ENCODE measurements around the gene ECEL1. TPM values are rescaled to one million over a fixed set of nuclear protein-coding genes. Genes with fewer than 3 reads are reported as not detected.

The ECEL1 gene
- total and polyA plus RNA-seq, 2 experiments from 2014 or later = 6.7 to 17.5 TPM

DNA sequence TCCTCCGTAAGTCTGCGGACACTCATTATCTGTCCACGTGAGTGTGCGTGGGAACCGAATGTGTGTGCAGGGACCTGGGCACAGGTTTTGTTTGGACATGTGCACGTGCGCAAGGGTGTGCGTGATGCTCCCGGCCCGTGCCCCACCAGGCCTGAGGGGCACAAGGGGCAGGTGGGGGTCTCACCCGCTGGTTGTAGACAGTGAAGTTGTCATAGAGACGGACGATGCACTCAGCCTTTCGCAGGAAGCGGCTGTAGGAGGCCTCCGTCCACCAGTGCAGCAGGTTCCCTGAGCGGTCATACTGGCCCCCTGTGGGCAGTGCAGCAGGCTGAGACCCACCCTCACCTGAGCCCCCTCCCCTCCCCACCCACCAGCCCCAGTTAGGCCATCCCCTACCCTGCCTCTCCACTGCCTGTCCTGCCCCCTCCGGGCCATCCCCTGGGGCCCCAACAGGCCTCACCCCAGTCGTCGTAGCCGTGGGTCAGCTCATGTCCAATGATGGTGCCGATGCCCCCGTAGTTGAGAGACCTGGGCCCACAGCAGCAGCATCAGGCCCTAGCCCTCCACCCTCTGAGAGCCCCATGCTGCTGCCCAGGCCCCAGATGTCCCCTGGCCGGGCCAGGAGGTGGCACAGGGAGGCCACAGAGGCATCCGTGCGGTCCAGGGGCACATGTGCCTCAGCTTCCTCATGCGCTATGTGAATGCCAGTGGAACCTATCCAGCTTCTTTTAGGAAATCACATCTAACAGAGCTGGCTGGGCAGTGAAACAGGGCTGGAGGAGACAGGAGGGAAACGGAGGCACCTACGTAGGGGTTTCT is 6.1 kb downstream of the ECEL1 start:
- no peaks in the 10 kb centered on the region for H3K9me3 Mint-ChIP-seq
- H3K27me3 Mint-ChIP-seq (ENCODE audit: insufficient read depth, low read depth, poor library complexity) = peaks cover 42% of the 10 kb centered on the region
- H3K9me2 ChIP-seq (ENCODE audit: insufficient read depth) = no peaks in the 10 kb centered on the region
- H3K27me3 ChIP-seq (ENCODE audit: insufficient read depth) = peaks cover 33% of the 10 kb centered on the region
- no peak overlapping the region for H3K4me3 Mint-ChIP-seq
- no peak overlapping the region for H3K4me2 ChIP-seq
- H3K4me1 ChIP-seq (ENCODE audit: insufficient read depth) = no peaks in the 10 kb centered on the region
- H3K4me3 ChIP-seq = no peak overlapping the region
- ATAC-seq (no peak), DNase-seq (ENCODE audit: low spot score) (no peak)
- no peaks in the 10 kb centered on the region for H3K79me2 ChIP-seq (replicated peaks; ENCODE audit: insufficient read depth)
- no peaks in the 10 kb centered on the region for H4K20me1 ChIP-seq (replicated peaks; ENCODE audit: insufficient read depth)
- H3K27ac Mint-ChIP-seq = no peak overlapping the region
- no peaks in the 10 kb centered on the region for H3K36me3 ChIP-seq (ENCODE audit: insufficient read depth)
- peaks cover 3% of the 10 kb centered on the region for H3K4me1 Mint-ChIP-seq
- H3F3A ChIP-seq (replicated peaks; ENCODE audit: low read depth) = no peaks in the 10 kb centered on the region
- no peaks in the 10 kb centered on the region for H3K36me3 Mint-ChIP-seq (ENCODE audit: low read depth)
- H2AFZ ChIP-seq = no peak overlapping the region
- TF ChIP-seq, protein P1, sequence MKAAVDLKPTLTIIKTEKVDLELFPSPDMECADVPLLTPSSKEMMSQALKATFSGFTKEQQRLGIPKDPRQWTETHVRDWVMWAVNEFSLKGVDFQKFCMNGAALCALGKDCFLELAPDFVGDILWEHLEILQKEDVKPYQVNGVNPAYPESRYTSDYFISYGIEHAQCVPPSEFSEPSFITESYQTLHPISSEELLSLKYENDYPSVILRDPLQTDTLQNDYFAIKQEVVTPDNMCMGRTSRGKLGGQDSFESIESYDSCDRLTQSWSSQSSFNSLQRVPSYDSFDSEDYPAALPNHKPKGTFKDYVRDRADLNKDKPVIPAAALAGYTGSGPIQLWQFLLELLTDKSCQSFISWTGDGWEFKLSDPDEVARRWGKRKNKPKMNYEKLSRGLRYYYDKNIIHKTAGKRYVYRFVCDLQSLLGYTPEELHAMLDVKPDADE (IDR thresholded peaks at IDR 0.05) = no peak
- TF ChIP-seq STAT1 (IDR thresholded peaks at IDR 0.05; ENCODE audit: unreplicated experiment) (no peak), EZH2 (IDR thresholded peaks at IDR 0.05; ENCODE audit: low read depth, unreplicated experiment) (no peak), NANOG (IDR thresholded peaks at IDR 0.05; ENCODE audit: borderline replicate concordance) (no peak), JUNB (IDR thresholded peaks at IDR 0.05; ENCODE audit: unreplicated experiment) (no peak), EZH2phosphoT487 (IDR thresholded peaks at IDR 0.05; ENCODE audit: unreplicated experiment) (no peak), CREB1 (CRISPR knock-in tag; IDR thresholded peaks at IDR 0.05; ENCODE audit: low read depth) (no peak), POLR2AphosphoS5 (IDR thresholded peaks at IDR 0.05; ENCODE audit: low read depth) (no peak), ZNF331 (CRISPR knock-in tag; IDR thresholded peaks at IDR 0.05; ENCODE audit: low read depth) (no peak), ZNF114 (CRISPR knock-in tag; IDR thresholded peaks at IDR 0.05) (no peak)
- TF ChIP-seq, protein P2, sequence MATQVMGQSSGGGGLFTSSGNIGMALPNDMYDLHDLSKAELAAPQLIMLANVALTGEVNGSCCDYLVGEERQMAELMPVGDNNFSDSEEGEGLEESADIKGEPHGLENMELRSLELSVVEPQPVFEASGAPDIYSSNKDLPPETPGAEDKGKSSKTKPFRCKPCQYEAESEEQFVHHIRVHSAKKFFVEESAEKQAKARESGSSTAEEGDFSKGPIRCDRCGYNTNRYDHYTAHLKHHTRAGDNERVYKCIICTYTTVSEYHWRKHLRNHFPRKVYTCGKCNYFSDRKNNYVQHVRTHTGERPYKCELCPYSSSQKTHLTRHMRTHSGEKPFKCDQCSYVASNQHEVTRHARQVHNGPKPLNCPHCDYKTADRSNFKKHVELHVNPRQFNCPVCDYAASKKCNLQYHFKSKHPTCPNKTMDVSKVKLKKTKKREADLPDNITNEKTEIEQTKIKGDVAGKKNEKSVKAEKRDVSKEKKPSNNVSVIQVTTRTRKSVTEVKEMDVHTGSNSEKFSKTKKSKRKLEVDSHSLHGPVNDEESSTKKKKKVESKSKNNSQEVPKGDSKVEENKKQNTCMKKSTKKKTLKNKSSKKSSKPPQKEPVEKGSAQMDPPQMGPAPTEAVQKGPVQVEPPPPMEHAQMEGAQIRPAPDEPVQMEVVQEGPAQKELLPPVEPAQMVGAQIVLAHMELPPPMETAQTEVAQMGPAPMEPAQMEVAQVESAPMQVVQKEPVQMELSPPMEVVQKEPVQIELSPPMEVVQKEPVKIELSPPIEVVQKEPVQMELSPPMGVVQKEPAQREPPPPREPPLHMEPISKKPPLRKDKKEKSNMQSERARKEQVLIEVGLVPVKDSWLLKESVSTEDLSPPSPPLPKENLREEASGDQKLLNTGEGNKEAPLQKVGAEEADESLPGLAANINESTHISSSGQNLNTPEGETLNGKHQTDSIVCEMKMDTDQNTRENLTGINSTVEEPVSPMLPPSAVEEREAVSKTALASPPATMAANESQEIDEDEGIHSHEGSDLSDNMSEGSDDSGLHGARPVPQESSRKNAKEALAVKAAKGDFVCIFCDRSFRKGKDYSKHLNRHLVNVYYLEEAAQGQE (IDR thresholded peaks at IDR 0.05; ENCODE audit: unreplicated experiment) = no peak
- TF ChIP-seq, protein P3, sequence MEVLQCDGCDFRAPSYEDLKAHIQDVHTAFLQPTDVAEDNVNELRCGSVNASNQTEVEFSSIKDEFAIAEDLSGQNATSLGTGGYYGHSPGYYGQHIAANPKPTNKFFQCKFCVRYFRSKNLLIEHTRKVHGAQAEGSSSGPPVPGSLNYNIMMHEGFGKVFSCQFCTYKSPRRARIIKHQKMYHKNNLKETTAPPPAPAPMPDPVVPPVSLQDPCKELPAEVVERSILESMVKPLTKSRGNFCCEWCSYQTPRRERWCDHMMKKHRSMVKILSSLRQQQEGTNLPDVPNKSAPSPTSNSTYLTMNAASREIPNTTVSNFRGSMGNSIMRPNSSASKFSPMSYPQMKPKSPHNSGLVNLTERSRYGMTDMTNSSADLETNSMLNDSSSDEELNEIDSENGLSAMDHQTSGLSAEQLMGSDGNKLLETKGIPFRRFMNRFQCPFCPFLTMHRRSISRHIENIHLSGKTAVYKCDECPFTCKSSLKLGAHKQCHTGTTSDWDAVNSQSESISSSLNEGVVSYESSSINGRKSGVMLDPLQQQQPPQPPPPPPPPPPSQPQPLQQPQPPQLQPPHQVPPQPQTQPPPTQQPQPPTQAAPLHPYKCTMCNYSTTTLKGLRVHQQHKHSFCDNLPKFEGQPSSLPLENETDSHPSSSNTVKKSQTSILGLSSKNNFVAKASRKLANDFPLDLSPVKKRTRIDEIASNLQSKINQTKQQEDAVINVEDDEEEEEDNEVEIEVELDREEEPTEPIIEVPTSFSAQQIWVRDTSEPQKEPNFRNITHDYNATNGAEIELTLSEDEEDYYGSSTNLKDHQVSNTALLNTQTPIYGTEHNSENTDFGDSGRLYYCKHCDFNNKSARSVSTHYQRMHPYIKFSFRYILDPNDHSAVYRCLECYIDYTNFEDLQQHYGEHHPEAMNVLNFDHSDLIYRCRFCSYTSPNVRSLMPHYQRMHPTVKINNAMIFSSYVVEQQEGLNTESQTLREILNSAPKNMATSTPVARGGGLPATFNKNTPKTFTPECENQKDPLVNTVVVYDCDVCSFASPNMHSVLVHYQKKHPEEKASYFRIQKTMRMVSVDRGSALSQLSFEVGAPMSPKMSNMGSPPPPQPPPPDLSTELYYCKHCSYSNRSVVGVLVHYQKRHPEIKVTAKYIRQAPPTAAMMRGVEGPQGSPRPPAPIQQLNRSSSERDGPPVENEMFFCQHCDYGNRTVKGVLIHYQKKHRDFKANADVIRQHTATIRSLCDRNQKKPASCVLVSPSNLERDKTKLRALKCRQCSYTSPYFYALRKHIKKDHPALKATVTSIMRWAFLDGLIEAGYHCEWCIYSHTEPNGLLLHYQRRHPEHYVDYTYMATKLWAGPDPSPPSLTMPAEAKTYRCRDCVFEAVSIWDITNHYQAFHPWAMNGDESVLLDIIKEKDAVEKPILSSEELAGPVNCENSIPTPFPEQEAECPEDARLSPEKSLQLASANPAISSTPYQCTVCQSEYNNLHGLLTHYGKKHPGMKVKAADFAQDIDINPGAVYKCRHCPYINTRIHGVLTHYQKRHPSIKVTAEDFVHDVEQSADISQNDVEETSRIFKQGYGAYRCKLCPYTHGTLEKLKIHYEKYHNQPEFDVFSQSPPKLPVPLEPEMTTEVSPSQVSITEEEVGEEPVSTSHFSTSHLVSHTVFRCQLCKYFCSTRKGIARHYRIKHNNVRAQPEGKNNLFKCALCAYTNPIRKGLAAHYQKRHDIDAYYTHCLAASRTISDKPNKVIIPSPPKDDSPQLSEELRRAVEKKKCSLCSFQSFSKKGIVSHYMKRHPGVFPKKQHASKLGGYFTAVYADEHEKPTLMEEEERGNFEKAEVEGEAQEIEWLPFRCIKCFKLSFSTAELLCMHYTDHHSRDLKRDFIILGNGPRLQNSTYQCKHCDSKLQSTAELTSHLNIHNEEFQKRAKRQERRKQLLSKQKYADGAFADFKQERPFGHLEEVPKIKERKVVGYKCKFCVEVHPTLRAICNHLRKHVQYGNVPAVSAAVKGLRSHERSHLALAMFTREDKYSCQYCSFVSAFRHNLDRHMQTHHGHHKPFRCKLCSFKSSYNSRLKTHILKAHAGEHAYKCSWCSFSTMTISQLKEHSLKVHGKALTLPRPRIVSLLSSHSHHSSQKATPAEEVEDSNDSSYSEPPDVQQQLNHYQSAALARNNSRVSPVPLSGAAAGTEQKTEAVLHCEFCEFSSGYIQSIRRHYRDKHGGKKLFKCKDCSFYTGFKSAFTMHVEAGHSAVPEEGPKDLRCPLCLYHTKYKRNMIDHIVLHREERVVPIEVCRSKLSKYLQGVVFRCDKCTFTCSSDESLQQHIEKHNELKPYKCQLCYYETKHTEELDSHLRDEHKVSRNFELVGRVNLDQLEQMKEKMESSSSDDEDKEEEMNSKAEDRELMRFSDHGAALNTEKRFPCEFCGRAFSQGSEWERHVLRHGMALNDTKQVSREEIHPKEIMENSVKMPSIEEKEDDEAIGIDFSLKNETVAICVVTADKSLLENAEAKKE (CRISPR knock-in tag; IDR thresholded peaks at IDR 0.05) = no peak
- TF ChIP-seq, protein P4, sequence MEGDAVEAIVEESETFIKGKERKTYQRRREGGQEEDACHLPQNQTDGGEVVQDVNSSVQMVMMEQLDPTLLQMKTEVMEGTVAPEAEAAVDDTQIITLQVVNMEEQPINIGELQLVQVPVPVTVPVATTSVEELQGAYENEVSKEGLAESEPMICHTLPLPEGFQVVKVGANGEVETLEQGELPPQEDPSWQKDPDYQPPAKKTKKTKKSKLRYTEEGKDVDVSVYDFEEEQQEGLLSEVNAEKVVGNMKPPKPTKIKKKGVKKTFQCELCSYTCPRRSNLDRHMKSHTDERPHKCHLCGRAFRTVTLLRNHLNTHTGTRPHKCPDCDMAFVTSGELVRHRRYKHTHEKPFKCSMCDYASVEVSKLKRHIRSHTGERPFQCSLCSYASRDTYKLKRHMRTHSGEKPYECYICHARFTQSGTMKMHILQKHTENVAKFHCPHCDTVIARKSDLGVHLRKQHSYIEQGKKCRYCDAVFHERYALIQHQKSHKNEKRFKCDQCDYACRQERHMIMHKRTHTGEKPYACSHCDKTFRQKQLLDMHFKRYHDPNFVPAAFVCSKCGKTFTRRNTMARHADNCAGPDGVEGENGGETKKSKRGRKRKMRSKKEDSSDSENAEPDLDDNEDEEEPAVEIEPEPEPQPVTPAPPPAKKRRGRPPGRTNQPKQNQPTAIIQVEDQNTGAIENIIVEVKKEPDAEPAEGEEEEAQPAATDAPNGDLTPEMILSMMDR (conservative IDR thresholded peaks at IDR 0.05; ENCODE audit: low read depth in 2 of 2) = no peak
- H3K27ac ChIP-seq (ENCODE audit: low read depth) = no peak overlapping the region
